PC-3 (cell line): ENCODE measurements around the gene FSD1. TPM values are rescaled to one million over a fixed set of nuclear protein-coding genes. Genes with fewer than 3 reads are reported as not detected.
A peak's percentile ranks its signal among the peaks of the same experiment; 100 is the strongest.

ENCODE experiments used
- ATAC-seq: fragments of 200-7000 bp; cut with Tn5 transposase; 2 replicates; pipeline ENCODE4 v1.9.1; 2020; ENCODE audit warnings: mild to moderate bottlenecking, moderate library complexity
- BruUV-seq: library from RNA; stranded (reverse); fragments of 400-500 nt; replicated peaks from 2 replicates; lab custom pipeline; 2021; lab: Mats Ljungman, UMichigan
- CTCF ChIA-PET: fragments of 300-600 bp; sonication (Branson Sonifier 250); formaldehyde crosslinking; loops from one replicate; lab custom pipeline; 2022; ENCODE audit warnings: antibody characterized with exemption; lab: Charles Lee
- POLR2A ChIA-PET: fragments of 300-600 bp; sonication (Branson Sonifier 250); formaldehyde crosslinking; loops from one replicate; lab custom pipeline; 2022; ENCODE audit warnings: antibody characterized with exemption; ENCODE audit not compliant: unreplicated experiment; lab: Charles Lee
- DNase-seq: peaks from one replicate; pipeline ENCODE4 v3.0.0-alpha.2; 2015
- H2AFZ ChIP-seq: fragments of 300-600 bp; sonication (generic); 2 replicates; pipeline ENCODE4 v1.6.0; 2016; ENCODE audit warnings: antibody characterized with exemption, low read length
- H3F3A ChIP-seq: fragments of 300-600 bp; sonication (generic); one replicate; pipeline ENCODE4 v1.6.0; 2017; ENCODE audit warnings: antibody characterized with exemption, low read length, control low read depth, mild to moderate bottlenecking; ENCODE audit not compliant: unreplicated experiment
- H3K27ac ChIP-seq: fragments of 300-600 bp; sonication (generic); 2 replicates; pipeline ENCODE4 v1.5.1; 2016; ENCODE audit warnings: mild to moderate bottlenecking, low read length
- H3K27me3 ChIP-seq: fragments of 300-600 bp; sonication (generic); 2 replicates; pipeline ENCODE4 v1.6.1; 2016; ENCODE audit warnings: low read length, mixed read lengths
- H3K36me3 ChIP-seq: fragments of 300-600 bp; sonication (generic); 2 replicates; pipeline ENCODE4 v1.6.1; 2016; ENCODE audit warnings: low read depth, mixed run types, low read length, mixed read lengths
- H3K4me1 ChIP-seq: fragments of 300-600 bp; sonication (generic); 2 replicates; pipeline ENCODE4 v1.5.1; 2016; ENCODE audit warnings: low read length; ENCODE audit not compliant: insufficient read depth
- H3K4me2 ChIP-seq: fragments of 300-600 bp; sonication (generic); 2 replicates; pipeline ENCODE4 v1.6.0; 2016; ENCODE audit warnings: low read length
- H3K4me3 ChIP-seq: fragments of 300-600 bp; sonication (generic); 2 replicates; pipeline ENCODE4 v1.5.1; 2016; ENCODE audit warnings: mild to moderate bottlenecking, low read length, mixed read lengths
- H3K79me2 ChIP-seq: fragments of 300-600 bp; sonication (generic); 2 replicates; pipeline ENCODE4 v1.6.1; 2017; ENCODE audit warnings: low read length, mixed read lengths
- H3K9ac ChIP-seq: fragments of 300-600 bp; sonication (generic); 2 replicates; pipeline ENCODE4 v1.6.0; 2016; ENCODE audit warnings: mild to moderate bottlenecking, low read length
- H3K9me2 ChIP-seq: fragments of 300-600 bp; sonication (generic); replicated peaks from 2 replicates; pipeline ENCODE4 v1.6.1; 2016; ENCODE audit warnings: mixed run types, low read length, mixed read lengths
- H3K9me3 ChIP-seq: fragments of 300-600 bp; sonication (generic); 2 replicates; pipeline ENCODE4 v1.6.1; 2016; ENCODE audit warnings: low read length, mixed read lengths
- H4K20me1 ChIP-seq: fragments of 300-600 bp; sonication (generic); 2 replicates; pipeline ENCODE4 v1.6.1; 2016; ENCODE audit warnings: low read length, mixed read lengths
- EZH2 ChIP-seq: fragments of 300-600 bp; sonication (generic); IDR thresholded peaks from one replicate; pipeline ENCODE4 v1.6.1; 2017; ENCODE audit warnings: antibody characterized with exemption, mild to moderate bottlenecking, low read length; ENCODE audit not compliant: unreplicated experiment
- EZH2phosphoT487 ChIP-seq: fragments of 300-600 bp; sonication (generic); IDR thresholded peaks from 2 replicates; pipeline ENCODE4 v1.6.1; 2018; ENCODE audit warnings: mild to moderate bottlenecking, antibody characterized with exemption, low read length, borderline replicate concordance
- intact Hi-C: fragments of 100-400 bp; cut with micrococcal nuclease; formaldehyde crosslinking; loops from 2 replicates; pipeline ENCODE4 v1.9.0; 2023
- total RNA-seq: library from RNA; depleted of rRNA; stranded (reverse); fragments of >200 nt; gene quantifications from 2 replicates; pipeline ENCODE4 v1.2.3, GENCODE V29; 2014
- TF ChIP-seq, protein P1 (sequence below): fragments of 300-600 bp; sonication (generic); conservative IDR thresholded peaks from 2 replicates; pipeline ENCODE4 v1.5.1; 2017; ENCODE audit warnings: antibody characterized with exemption, low read depth, mild to moderate bottlenecking, low read length

FSD1 gene
- total RNA-seq, 1 experiment from 2014 or later, result 8.7 TPM

GRCh38 chr19:4302243-4302640 lies 2.2 kb upstream of the FSD1 start, which contains the start of gene TMIGD2:
TMIGD2 (minus strand) TSS chr19:4302389; CDS start chr19:4302385, 4 bp downstream.
- Histone ChIP-seq H3K27me3 (no peaks in the 10 kb centered on the region), H3K27ac (no peak within 1 kb of the TSS), H3K4me3 (no peak within 1 kb of the TSS), H3K36me3 (no peaks in the 10 kb centered on the region), H3F3A (no peaks in the 10 kb centered on the region), H2AFZ (no peak within 1 kb of the TSS), H3K9ac (no peak within 1 kb of the TSS), H3K9me3 (no peaks in the 10 kb centered on the region), H3K4me1 (no peaks in the 10 kb centered on the region), H3K4me2 (no peak within 1 kb of the TSS), H3K79me2 (no peaks in the 10 kb centered on the region), H4K20me1 (no peaks in the 10 kb centered on the region), H3K9me2 (no peaks in the 10 kb centered on the region)
- TF ChIP-seq, protein P1, sequence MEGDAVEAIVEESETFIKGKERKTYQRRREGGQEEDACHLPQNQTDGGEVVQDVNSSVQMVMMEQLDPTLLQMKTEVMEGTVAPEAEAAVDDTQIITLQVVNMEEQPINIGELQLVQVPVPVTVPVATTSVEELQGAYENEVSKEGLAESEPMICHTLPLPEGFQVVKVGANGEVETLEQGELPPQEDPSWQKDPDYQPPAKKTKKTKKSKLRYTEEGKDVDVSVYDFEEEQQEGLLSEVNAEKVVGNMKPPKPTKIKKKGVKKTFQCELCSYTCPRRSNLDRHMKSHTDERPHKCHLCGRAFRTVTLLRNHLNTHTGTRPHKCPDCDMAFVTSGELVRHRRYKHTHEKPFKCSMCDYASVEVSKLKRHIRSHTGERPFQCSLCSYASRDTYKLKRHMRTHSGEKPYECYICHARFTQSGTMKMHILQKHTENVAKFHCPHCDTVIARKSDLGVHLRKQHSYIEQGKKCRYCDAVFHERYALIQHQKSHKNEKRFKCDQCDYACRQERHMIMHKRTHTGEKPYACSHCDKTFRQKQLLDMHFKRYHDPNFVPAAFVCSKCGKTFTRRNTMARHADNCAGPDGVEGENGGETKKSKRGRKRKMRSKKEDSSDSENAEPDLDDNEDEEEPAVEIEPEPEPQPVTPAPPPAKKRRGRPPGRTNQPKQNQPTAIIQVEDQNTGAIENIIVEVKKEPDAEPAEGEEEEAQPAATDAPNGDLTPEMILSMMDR, result no peak
- TF ChIP-seq EZH2, result no peak
- TF ChIP-seq EZH2phosphoT487, result no peak
- BruUV-seq, result no TSS peak
- ChIA-PET CTCF (no interaction called here), POLR2A (no interaction called here)
- ATAC-seq (no peak), DNase-seq (no peak)
- intact Hi-C loops, result no loop called here

DNA sequence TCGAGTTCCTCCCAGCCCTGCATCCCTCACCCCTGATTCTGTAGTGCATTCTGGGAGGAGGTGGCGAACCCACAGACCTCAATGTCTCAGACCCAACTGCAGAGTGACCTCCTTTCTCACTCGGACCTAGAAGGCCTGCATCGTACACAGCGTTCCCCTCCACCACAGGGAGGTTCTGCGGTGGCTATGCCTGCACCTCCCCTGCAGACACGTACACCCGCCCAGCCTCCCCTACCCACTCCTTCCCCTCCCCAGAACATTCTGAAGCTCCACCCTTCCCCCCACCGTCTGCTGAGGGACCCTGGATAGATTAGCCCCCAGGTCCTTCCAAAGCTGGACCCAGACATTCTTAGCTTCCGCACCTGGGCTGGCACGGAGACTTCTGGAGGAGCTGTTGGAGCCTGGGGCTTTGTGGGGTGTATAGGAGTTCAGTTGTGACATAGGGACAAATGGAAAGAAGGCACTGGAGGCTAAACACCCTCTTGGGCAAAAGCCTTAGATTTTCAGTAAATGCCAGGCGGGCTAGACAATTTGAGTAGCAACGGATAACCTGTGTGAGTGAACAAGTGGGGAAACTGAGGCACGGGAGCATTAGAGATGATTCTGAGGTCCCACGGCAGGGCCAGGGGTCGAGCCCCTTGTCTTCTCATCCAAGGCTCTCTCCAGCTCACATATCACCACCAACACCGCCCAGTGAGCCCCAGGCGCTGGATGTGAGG lies 420 bp upstream of the FSD1 start:
- no peaks in the 10 kb centered on the region for H4K20me1 ChIP-seq
- no TSS peak for BruUV-seq
- H3K9me3 ChIP-seq, result no peaks in the 10 kb centered on the region
- H3K9ac ChIP-seq, result no peak overlapping the region
- H3K27ac ChIP-seq, result no peak overlapping the region
- no peaks in the 10 kb centered on the region for H3K27me3 ChIP-seq
- no peaks in the 10 kb centered on the region for H3K4me1 ChIP-seq
- no peaks in the 10 kb centered on the region for H3F3A ChIP-seq
- intact Hi-C loops, result no loop called here
- H2AFZ ChIP-seq, result no peak overlapping the region; the same call in 1 of the 2 replicates
- ChIA-PET CTCF (no interaction called here), POLR2A (no interaction called here)
- H3K4me3 ChIP-seq, result no peak overlapping the region; the same call in 1 of the 2 replicates
- no peaks in the 10 kb centered on the region for H3K9me2 ChIP-seq
- TF ChIP-seq, protein P1, result no peak
- TF ChIP-seq EZH2 (no peak), EZH2phosphoT487 (no peak)
- peak overlapping the region; percentile 50 for H3K4me2 ChIP-seq
- H3K36me3 ChIP-seq, result no peaks in the 10 kb centered on the region
- ATAC-seq, result no peak
- DNase-seq, result no peak
- H3K79me2 ChIP-seq, result no peaks in the 10 kb centered on the region

DNA sequence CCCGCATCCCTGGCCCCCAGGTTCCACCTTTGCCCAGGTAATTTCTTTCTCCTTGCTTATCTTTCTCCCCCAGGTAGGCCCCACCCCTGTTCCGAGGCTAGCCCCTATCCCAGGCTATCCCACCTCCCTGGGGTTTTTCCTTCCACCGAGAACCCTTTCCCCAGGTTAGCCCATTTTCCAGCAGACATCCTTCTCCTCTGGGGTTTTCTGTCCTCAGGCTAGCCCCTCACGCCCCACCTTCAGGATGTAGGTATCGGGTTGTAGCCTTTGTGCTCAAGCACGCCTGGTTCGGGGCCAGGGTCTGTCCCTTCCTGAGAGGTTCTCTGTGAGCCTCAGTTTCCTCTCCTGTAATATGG lies 837 bp downstream of the FSD1 start:
- ATAC-seq, result no peak
- no peak overlapping the region for H3K4me2 ChIP-seq
- H3K27me3 ChIP-seq, result no peaks in the 10 kb centered on the region
- H3K9me2 ChIP-seq, result no peaks in the 10 kb centered on the region
- H3K79me2 ChIP-seq, result no peaks in the 10 kb centered on the region
- no peak for TF ChIP-seq EZH2phosphoT487
- no peak for TF ChIP-seq EZH2
- TF ChIP-seq, protein P1, result no peak
- H3F3A ChIP-seq, result no peaks in the 10 kb centered on the region
- H3K9ac ChIP-seq, result no peak overlapping the region
- H3K27ac ChIP-seq, result no peak overlapping the region
- no peak overlapping the region for H2AFZ ChIP-seq
- H3K4me3 ChIP-seq, result no peak overlapping the region
- CTCF ChIA-PET, result no interaction called here
- POLR2A ChIA-PET, result no interaction called here
- no peaks in the 10 kb centered on the region for H3K36me3 ChIP-seq
- H3K4me1 ChIP-seq, result no peaks in the 10 kb centered on the region
- no peak for DNase-seq
- no peaks in the 10 kb centered on the region for H3K9me3 ChIP-seq
- intact Hi-C loops, result no loop called here
- no TSS peak for BruUV-seq
- no peaks in the 10 kb centered on the region for H4K20me1 ChIP-seq
